ENCODE results near the gene DCLRE1B. TPM values are rescaled to one million over a fixed set of nuclear protein-coding genes. Genes with fewer than 3 reads are reported as not detected.
"Not testable (repeated sequence)": the region's sequence is repeated elsewhere in the genome, so short reads cannot be mapped to it uniquely, and the experiment has no call there.

DCLRE1B gene
- total RNA-seq, 1 experiment from 2014 or later, result 21.5 TPM

GRCh38 chr1:113947388-113948107, 42.4 kb downstream of the DCLRE1B start:
- DNase-seq (ENCODE audit: low read depth), result no peak

- not testable (repeated sequence) for DNase-seq (ENCODE audit: low read depth)
These were observed 43.0 kb downstream of the DCLRE1B start for GRCh38 chr1:113948151-113948550.

- no peak for DNase-seq (ENCODE audit: low read depth)
These were observed 43.9 kb downstream of the DCLRE1B start for GRCh38 chr1:113949007-113949406.

- no peak for DNase-seq (ENCODE audit: low read depth)
These were observed 45.8 kb downstream of the DCLRE1B start for GRCh38 chr1:113950908-113951307.

GRCh38 chr1:113951719-113952118, 46.6 kb downstream of the DCLRE1B start:
- no peak for DNase-seq (ENCODE audit: low read depth)

- DNase-seq (ENCODE audit: low read depth), result no peak
These were observed 52.9 kb downstream of the DCLRE1B start for GRCh38 chr1:113957984-113958383.

GRCh38 chr1:113958691-113959090, 53.6 kb downstream of the DCLRE1B start:
- no peak for DNase-seq (ENCODE audit: low read depth)

- no peak for DNase-seq (ENCODE audit: low read depth)
These were observed 58.3 kb downstream of the DCLRE1B start for GRCh38 chr1:113963281-113963906.

Other genes with a start within 250 kb of the DCLRE1B start
- gene PHTF1, start 145.8 kb upstream of the DCLRE1B start, total RNA-seq (2014; rRNA removed; shearing (Covaris generic)), result 35.3 and 38.1 TPM in 2 replicates
- gene RSBN1, start 92.8 kb upstream of the DCLRE1B start, total RNA-seq (2014; rRNA removed; shearing (Covaris generic)), result 10.1 and 13.1 TPM in 2 replicates
- gene PTPN22, start 33.6 kb upstream of the DCLRE1B start, total RNA-seq (2014; rRNA removed; shearing (Covaris generic)), result 0.59 and 1.1 TPM in 2 replicates
- not detected in 2 replicates for gene BCL2L15, start 17.7 kb upstream of the DCLRE1B start, total RNA-seq (2014; rRNA removed; shearing (Covaris generic))
- gene AP4B1, start 527 bp upstream of the DCLRE1B start, total RNA-seq (2014; rRNA removed; shearing (Covaris generic)), result 16.9 and 20.3 TPM in 2 replicates
- gene HIPK1, start 24.0 kb downstream of the DCLRE1B start, total RNA-seq (2014; rRNA removed; shearing (Covaris generic)), result 18.2 and 23.6 TPM in 2 replicates
- 9.1 and 9.7 TPM in 2 replicates for gene OLFML3, start 74.1 kb downstream of the DCLRE1B start, total RNA-seq (2014; rRNA removed; shearing (Covaris generic))
- gene SYT6, start 248.5 kb downstream of the DCLRE1B start, total RNA-seq (2014; rRNA removed; shearing (Covaris generic)), result not detected in 2 replicates

Measured in RPMI7951 (cell line).